SH-SY5Y (cell line): ENCODE measurements around the gene VAV3.

Experiments
- GATA2 ChIP-seq: IDR thresholded peaks from 2 replicates; pipeline ENCODE4 v1.6.1; 2011; ENCODE audit warnings: mild to moderate bottlenecking, low read depth, low read length
- GATA3 ChIP-seq: IDR thresholded peaks from 2 replicates; pipeline ENCODE4 v1.6.1; 2011; ENCODE audit warnings: low read depth, mild to moderate bottlenecking, low read length, moderate library complexity

DNA sequence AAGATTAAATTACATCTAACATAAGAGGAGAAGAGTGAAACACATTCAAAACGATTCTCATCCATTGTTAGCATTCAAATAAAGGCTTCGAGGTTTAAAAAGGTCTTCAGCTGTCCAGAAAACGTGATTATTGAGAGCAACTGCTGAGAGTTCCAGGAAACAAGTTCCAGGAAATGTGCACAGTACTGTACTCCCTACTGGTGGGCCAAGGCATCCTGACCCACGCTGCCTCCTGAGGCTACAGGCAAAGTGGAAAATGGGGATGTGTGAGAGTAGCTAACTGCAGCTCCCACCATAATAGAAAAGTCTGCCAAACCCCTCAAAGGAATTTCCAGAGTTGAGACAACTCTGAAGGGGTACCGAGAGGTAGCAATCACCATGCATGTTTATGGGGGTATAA is 2.0 kb downstream of the VAV3 start:
- TF ChIP-seq GATA2 = no peak
- TF ChIP-seq GATA3 = no peak
